Activated CD8-positive, alpha-beta memory T cell treated with anti-CD3 and anti-CD28 coated beads, Interleukin-2, amount 50 U/mL, for 24 hours (primary cell): Measurements from ENCODE around the gene FNDC8.
"Not testable (repeated sequence)": the region's sequence is repeated elsewhere in the genome, so short reads cannot be mapped to it uniquely, and the experiment has no call there.

Experiments used
- DNase-seq: peaks from one replicate; pipeline ENCODE4 v3.0.0-alpha.2; 2020; ENCODE audit errors: extremely low read depth

Gene FNDC8

GRCh38 chr17:35170968-35171771 is 49.8 kb downstream of the FNDC8 start:
- no peak for DNase-seq

GRCh38 chr17:35171834-35172233 is 50.4 kb downstream of the FNDC8 start:
- no peak for DNase-seq

GRCh38 chr17:35172321-35172720 is 50.9 kb downstream of the FNDC8 start:
- not testable (repeated sequence) for DNase-seq

- DNase-seq = no peak
Observed at GRCh38 chr17:35174835-35175334, 53.5 kb downstream of the FNDC8 start.

GRCh38 chr17:35175638-35176415 is 54.4 kb downstream of the FNDC8 start:
- no peak for DNase-seq

- DNase-seq = no peak
Observed at GRCh38 chr17:35176897-35177296, 55.5 kb downstream of the FNDC8 start.

GRCh38 chr17:35179379-35179778 is 58.0 kb downstream of the FNDC8 start:
- DNase-seq = not testable (repeated sequence)
